GM12865 (cell line): ENCODE results near the gene PCP2.

ENCODE experiments used
- DNase-seq: peaks from one replicate; pipeline ENCODE4 v3.0.0; 2010; ENCODE audit warnings: low read depth
- H3K4me3 ChIP-seq: 2 replicates; pipeline ENCODE4 v1.5.1; 2011; ENCODE audit warnings: mild to moderate bottlenecking, low read depth, low read length, control low read depth
- CTCF ChIP-seq: IDR thresholded peaks from 2 replicates; pipeline ENCODE4 v1.5.1; 2011; ENCODE audit warnings: low read length, control low read depth, low read depth, inconsistent platforms; ENCODE audit not compliant: insufficient read depth; ENCODE audit errors: missing control alignments

The PCP2 gene

GRCh38 chr19:7661744-7662538 is 28.4 kb upstream of the PCP2 start:
- TF ChIP-seq CTCF, result no peak
- DNase-seq, result no peak
- H3K4me3 ChIP-seq, result no peak overlapping the region

DNA sequence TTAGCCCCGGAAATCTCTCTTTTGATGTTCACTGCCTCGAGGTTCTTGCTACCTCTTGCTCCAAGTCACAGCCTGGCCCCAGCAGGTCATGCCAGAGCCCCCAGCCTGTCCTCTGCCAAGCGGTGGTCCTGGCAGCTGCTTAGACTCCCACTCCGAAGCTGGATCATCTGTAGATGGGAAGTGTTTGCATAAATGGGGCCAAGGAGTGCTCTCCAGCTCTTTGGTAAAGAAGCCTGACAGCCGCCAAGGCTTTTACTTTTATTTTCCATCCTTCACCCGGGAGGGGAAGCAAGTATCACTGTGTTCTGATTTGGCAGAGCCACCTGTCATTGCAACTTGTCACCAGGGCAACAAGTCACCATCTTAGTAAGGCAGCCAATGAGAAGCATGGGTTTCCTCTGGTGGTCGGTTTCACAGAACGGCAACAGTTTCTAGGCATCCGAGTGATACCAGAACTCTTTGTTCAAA is 24.7 kb upstream of the PCP2 start:
- DNase-seq, result peak; percentile 96

DNA sequence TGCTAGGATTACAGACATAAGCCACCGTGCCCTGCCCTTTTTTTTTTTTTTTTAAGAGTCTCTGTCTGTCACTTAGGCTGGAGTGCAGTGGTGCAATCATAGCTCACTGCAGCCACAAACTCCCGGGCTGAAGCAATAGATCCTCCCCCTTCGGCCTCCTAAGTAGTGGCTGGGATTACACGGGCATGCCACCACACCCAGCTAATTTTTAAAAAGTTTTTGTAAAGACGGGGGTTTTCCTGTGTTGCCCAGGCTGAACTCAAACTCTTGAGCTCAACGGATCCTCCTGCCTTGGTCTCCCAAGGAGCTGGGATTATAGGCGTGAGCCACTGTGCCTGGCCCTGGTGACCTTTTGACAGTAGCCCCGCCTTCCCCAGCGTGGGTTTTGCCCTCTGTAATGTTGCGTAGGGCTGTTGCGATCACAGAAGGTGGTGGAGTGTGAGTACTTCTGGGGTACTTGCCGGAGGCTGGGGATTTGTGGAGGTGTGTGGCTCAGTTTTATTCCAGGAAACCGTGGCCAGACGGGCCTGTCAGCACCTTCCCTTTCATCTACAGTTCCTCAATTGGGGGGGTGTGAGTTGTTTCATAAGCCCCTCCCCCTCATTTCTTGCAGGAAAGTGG is 23.7 kb upstream of the PCP2 start:
- no peak for TF ChIP-seq CTCF
- no peak overlapping the region for H3K4me3 ChIP-seq
- no peak for DNase-seq

More for the DNA sequence above, 24.7 kb upstream of the PCP2 start:
- TF ChIP-seq CTCF, result no peak
- H3K4me3 ChIP-seq, result peak overlapping the region; percentile 53

GRCh38 chr19:7655581-7655980 is 22.1 kb upstream of the PCP2 start:
- no peak for DNase-seq
- no peak for TF ChIP-seq CTCF
- no peak overlapping the region for H3K4me3 ChIP-seq

DNA sequence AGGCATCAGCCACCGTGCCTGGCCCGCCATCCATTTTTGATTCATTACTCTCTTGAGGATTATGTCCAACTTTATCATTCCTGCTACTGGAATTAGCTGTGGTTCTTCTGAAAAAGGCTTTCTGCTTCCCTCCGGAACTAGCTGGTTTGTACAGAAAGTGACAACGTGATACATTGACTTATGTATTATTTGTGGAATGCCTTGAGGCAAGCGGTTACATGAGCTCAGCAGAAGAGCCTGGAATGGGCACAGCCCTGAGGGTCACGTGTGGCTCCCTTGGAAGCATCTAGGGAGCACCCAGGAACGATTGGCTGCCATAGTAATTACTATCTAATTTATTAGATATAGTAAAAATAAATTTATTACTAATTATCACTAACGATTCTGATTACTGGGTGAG is 20.9 kb upstream of the PCP2 start:
- DNase-seq, result no peak
- H3K4me3 ChIP-seq, result no peak overlapping the region
- TF ChIP-seq CTCF, result no peak

GRCh38 chr19:7652061-7652641 is 18.6 kb upstream of the PCP2 start:
- peak; percentile 93 for TF ChIP-seq CTCF
- peak overlapping the region; percentile 28 for H3K4me3 ChIP-seq
- DNase-seq, result peak; percentile 89
